HG02885 (cell line): Measurements from ENCODE around the gene UBE4B.

Experiments used
- ATAC-seq: cut with Tn5 transposase; IDR thresholded peaks from one replicate; pipeline ENCODE4 v1.9.1; 2021; ENCODE audit warnings: mild to moderate bottlenecking; ENCODE audit not compliant: unreplicated experiment, poor library complexity

The UBE4B gene

GRCh38 chr1:10108134-10108663, 75.4 kb downstream of the UBE4B start:
- ATAC-seq: no peak

- no peak for ATAC-seq
Observed at GRCh38 chr1:10108948-10109708, 76.4 kb downstream of the UBE4B start.

- ATAC-seq: no peak
Observed at GRCh38 chr1:10113501-10113900, 80.7 kb downstream of the UBE4B start.

- ATAC-seq: no peak
Observed at GRCh38 chr1:10114746-10115145, 82.0 kb downstream of the UBE4B start.

- no peak for ATAC-seq
Observed at GRCh38 chr1:10117132-10117531, 84.4 kb downstream of the UBE4B start.

- ATAC-seq: no peak
Observed at GRCh38 chr1:10117865-10118264, 85.1 kb downstream of the UBE4B start.

GRCh38 chr1:10121688-10122087, 88.9 kb downstream of the UBE4B start:
- ATAC-seq: no peak

GRCh38 chr1:10122926-10123325, 90.2 kb downstream of the UBE4B start:
- no peak for ATAC-seq

GRCh38 chr1:10128101-10128765, 95.5 kb downstream of the UBE4B start:
- no peak for ATAC-seq

GRCh38 chr1:10132316-10132715, 99.6 kb downstream of the UBE4B start:
- ATAC-seq: no peak

GRCh38 chr1:10132852-10133251, 100.1 kb downstream of the UBE4B start:
- ATAC-seq: no peak

GRCh38 chr1:10140981-10141380, 108.2 kb downstream of the UBE4B start:
- no peak for ATAC-seq

- no peak for ATAC-seq
Observed at GRCh38 chr1:10143961-10144485, 111.3 kb downstream of the UBE4B start.

- no peak for ATAC-seq
Observed at GRCh38 chr1:10146391-10146790, 113.6 kb downstream of the UBE4B start.

- no peak for ATAC-seq
Observed at GRCh38 chr1:10149231-10149630, 116.5 kb downstream of the UBE4B start.

GRCh38 chr1:10152709-10153284, 120.0 kb downstream of the UBE4B start:
- ATAC-seq: no peak

GRCh38 chr1:10155087-10155712, 122.4 kb downstream of the UBE4B start:
- no peak for ATAC-seq

- no peak for ATAC-seq
Observed at GRCh38 chr1:10160173-10160572, 127.4 kb downstream of the UBE4B start.

GRCh38 chr1:10160907-10161490, 128.2 kb downstream of the UBE4B start:
- no peak for ATAC-seq

GRCh38 chr1:10161541-10162290, 129.0 kb downstream of the UBE4B start:
- no peak for ATAC-seq
